PC-3 (cell line): Measurements from ENCODE around the gene GAGE12J. TPM values are rescaled to one million over a fixed set of nuclear protein-coding genes. Genes with fewer than 3 reads are reported as not detected.

Experiments
- ATAC-seq: fragments of 200-7000 bp; cut with Tn5 transposase; 2 replicates; pipeline ENCODE4 v1.9.1; 2020; ENCODE audit warnings: mild to moderate bottlenecking, moderate library complexity
- BruUV-seq: library from RNA; stranded (reverse); fragments of 400-500 nt; replicated peaks from 2 replicates; lab custom pipeline; 2021; lab: Mats Ljungman, UMichigan
- CTCF ChIA-PET: fragments of 300-600 bp; sonication (Branson Sonifier 250); formaldehyde crosslinking; loops from one replicate; lab custom pipeline; 2022; ENCODE audit warnings: antibody characterized with exemption; lab: Charles Lee
- POLR2A ChIA-PET: fragments of 300-600 bp; sonication (Branson Sonifier 250); formaldehyde crosslinking; loops from one replicate; lab custom pipeline; 2022; ENCODE audit warnings: antibody characterized with exemption; ENCODE audit not compliant: unreplicated experiment; lab: Charles Lee
- DNase-seq: peaks from one replicate; pipeline ENCODE4 v3.0.0-alpha.2; 2015
- H2AFZ ChIP-seq: fragments of 300-600 bp; sonication (generic); 2 replicates; pipeline ENCODE4 v1.6.0; 2016; ENCODE audit warnings: antibody characterized with exemption, low read length
- H3F3A ChIP-seq: fragments of 300-600 bp; sonication (generic); one replicate; pipeline ENCODE4 v1.6.0; 2017; ENCODE audit warnings: antibody characterized with exemption, low read length, control low read depth, mild to moderate bottlenecking; ENCODE audit not compliant: unreplicated experiment
- H3K27ac ChIP-seq: fragments of 300-600 bp; sonication (generic); 2 replicates; pipeline ENCODE4 v1.5.1; 2016; ENCODE audit warnings: mild to moderate bottlenecking, low read length
- H3K27me3 ChIP-seq: fragments of 300-600 bp; sonication (generic); 2 replicates; pipeline ENCODE4 v1.6.1; 2016; ENCODE audit warnings: low read length, mixed read lengths
- H3K36me3 ChIP-seq: fragments of 300-600 bp; sonication (generic); 2 replicates; pipeline ENCODE4 v1.6.1; 2016; ENCODE audit warnings: low read depth, mixed run types, low read length, mixed read lengths
- H3K4me1 ChIP-seq: fragments of 300-600 bp; sonication (generic); 2 replicates; pipeline ENCODE4 v1.5.1; 2016; ENCODE audit warnings: low read length; ENCODE audit not compliant: insufficient read depth
- H3K4me2 ChIP-seq: fragments of 300-600 bp; sonication (generic); 2 replicates; pipeline ENCODE4 v1.6.0; 2016; ENCODE audit warnings: low read length
- H3K4me3 ChIP-seq: fragments of 300-600 bp; sonication (generic); 2 replicates; pipeline ENCODE4 v1.5.1; 2016; ENCODE audit warnings: mild to moderate bottlenecking, low read length, mixed read lengths
- H3K79me2 ChIP-seq: fragments of 300-600 bp; sonication (generic); 2 replicates; pipeline ENCODE4 v1.6.1; 2017; ENCODE audit warnings: low read length, mixed read lengths
- H3K9ac ChIP-seq: fragments of 300-600 bp; sonication (generic); 2 replicates; pipeline ENCODE4 v1.6.0; 2016; ENCODE audit warnings: mild to moderate bottlenecking, low read length
- H3K9me2 ChIP-seq: fragments of 300-600 bp; sonication (generic); replicated peaks from 2 replicates; pipeline ENCODE4 v1.6.1; 2016; ENCODE audit warnings: mixed run types, low read length, mixed read lengths
- H3K9me3 ChIP-seq: fragments of 300-600 bp; sonication (generic); 2 replicates; pipeline ENCODE4 v1.6.1; 2016; ENCODE audit warnings: low read length, mixed read lengths
- H4K20me1 ChIP-seq: fragments of 300-600 bp; sonication (generic); 2 replicates; pipeline ENCODE4 v1.6.1; 2016; ENCODE audit warnings: low read length, mixed read lengths
- CTCF ChIP-seq: fragments of 300-600 bp; sonication (generic); conservative IDR thresholded peaks from 2 replicates; pipeline ENCODE4 v1.5.1; 2017; ENCODE audit warnings: antibody characterized with exemption, low read depth, mild to moderate bottlenecking, low read length
- EZH2 ChIP-seq: fragments of 300-600 bp; sonication (generic); IDR thresholded peaks from one replicate; pipeline ENCODE4 v1.6.1; 2017; ENCODE audit warnings: antibody characterized with exemption, mild to moderate bottlenecking, low read length; ENCODE audit not compliant: unreplicated experiment
- EZH2phosphoT487 ChIP-seq: fragments of 300-600 bp; sonication (generic); IDR thresholded peaks from 2 replicates; pipeline ENCODE4 v1.6.1; 2018; ENCODE audit warnings: mild to moderate bottlenecking, antibody characterized with exemption, low read length, borderline replicate concordance
- intact Hi-C: fragments of 100-400 bp; cut with micrococcal nuclease; formaldehyde crosslinking; loops from 2 replicates; pipeline ENCODE4 v1.9.0; 2023
- total RNA-seq: library from RNA; depleted of rRNA; stranded (reverse); fragments of >200 nt; gene quantifications from 2 replicates; pipeline ENCODE4 v1.2.3, GENCODE V29; 2014

GAGE12J gene
- total RNA-seq, 1 experiment from 2014 or later = not detected

- TF ChIP-seq CTCF (no peak), EZH2phosphoT487 (no peak), EZH2 (no peak)
- POLR2A ChIA-PET = no interaction called here
- Histone ChIP-seq H2AFZ (no peak overlapping the region), H3K27ac (no peak overlapping the region), H3K9me2 (no peaks in the 10 kb centered on the region), H3K36me3 (no peaks in the 10 kb centered on the region), H3K4me3 (no peak overlapping the region), H3K27me3 (no peaks in the 10 kb centered on the region), H3K79me2 (no peaks in the 10 kb centered on the region), H3K4me1 (no peaks in the 10 kb centered on the region), H3K4me2 (no peak overlapping the region), H3K9ac (no peak overlapping the region), H4K20me1 (no peaks in the 10 kb centered on the region), H3F3A (no peaks in the 10 kb centered on the region), H3K9me3 (no peaks in the 10 kb centered on the region)
- intact Hi-C loops = no loop called here
- CTCF ChIA-PET = no interaction called here
- ATAC-seq (no peak), DNase-seq (no peak)
- BruUV-seq = no TSS peak
Observed at GRCh38 chrX:49290215-49290614, 31.6 kb upstream of the GAGE12J start.

- Histone ChIP-seq H2AFZ (peak overlapping the region; percentile 22; the same call in 1 of the 2 replicates), H3K9ac (no peak overlapping the region), H3K4me3 (no peak overlapping the region), H3K4me1 (no peaks in the 10 kb centered on the region), H3K36me3 (no peaks in the 10 kb centered on the region), H3K4me2 (no peak overlapping the region), H3K9me2 (no peaks in the 10 kb centered on the region), H4K20me1 (no peaks in the 10 kb centered on the region), H3F3A (no peaks in the 10 kb centered on the region), H3K9me3 (no peaks in the 10 kb centered on the region), H3K79me2 (no peaks in the 10 kb centered on the region), H3K27me3 (no peaks in the 10 kb centered on the region), H3K27ac (no peak overlapping the region)
- intact Hi-C loops = loop anchor here (2.0 kb wide), 2 partner anchors 463 to 547 kb away; no protein-coding TSS in a partner anchor
- POLR2A ChIA-PET = no interaction called here
- TF ChIP-seq CTCF (peak; percentile 70), EZH2 (no peak)
- DNase-seq = peak; percentile 64
- CTCF ChIA-PET = no interaction called here
- ATAC-seq = peak; percentile 79
- no TSS peak for BruUV-seq
Observed at GRCh38 chrX:49291615-49292337, 30.1 kb upstream of the GAGE12J start.
